NCI-H2107 (cell line): ENCODE measurements around the gene LINGO4.
"Not testable (repeated sequence)": the region's sequence is repeated elsewhere in the genome, so short reads cannot be mapped to it uniquely, and the experiment has no call there.

Experiments used
- DNase-seq: peaks from one replicate; lab custom pipeline; 2025; lab: John Stamatoyannopoulos, UW

LINGO4 gene

GRCh38 chr1:151780736-151781135, 24.5 kb downstream of the LINGO4 start:
- DNase-seq, result not testable (repeated sequence)

DNA sequence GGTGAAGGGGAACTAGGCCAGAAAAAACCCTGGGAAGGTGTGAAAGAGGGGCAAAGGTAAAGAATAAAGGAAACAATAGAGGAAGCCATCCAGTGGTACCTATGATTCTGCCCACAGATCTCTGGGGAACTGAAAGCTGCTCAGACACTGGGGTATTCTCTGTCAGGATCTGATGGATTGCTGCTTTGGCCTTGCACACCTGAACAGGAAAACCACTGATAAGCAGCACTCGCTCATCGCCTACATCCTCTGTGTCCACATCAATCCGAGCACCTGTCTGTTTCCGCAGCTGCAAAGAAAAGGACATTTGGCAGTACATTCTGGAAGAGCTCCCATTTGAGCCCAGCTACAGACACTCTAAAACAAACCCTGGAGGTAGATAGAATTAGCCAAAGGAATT, 25.4 kb downstream of the LINGO4 start:
- DNase-seq, result no peak

DNA sequence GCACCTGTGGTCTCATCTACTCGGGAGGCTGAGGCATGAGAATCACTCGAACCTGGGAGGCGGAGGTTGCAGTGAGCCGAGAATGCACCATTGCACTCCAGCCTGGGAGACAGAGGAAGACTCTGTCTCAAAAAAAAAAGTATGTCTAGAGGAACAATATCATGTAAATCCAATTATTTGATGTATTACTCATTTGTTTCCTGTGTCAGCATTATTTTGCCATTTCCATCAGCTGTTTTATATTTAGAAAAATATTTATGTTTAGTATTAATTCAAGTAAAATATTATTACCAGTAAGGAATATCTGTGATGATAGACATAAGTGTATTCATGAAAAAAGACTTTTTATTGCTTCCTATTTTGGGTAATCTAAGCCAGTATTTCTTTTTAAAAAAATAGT, 27.9 kb downstream of the LINGO4 start:
- no peak for DNase-seq

DNA sequence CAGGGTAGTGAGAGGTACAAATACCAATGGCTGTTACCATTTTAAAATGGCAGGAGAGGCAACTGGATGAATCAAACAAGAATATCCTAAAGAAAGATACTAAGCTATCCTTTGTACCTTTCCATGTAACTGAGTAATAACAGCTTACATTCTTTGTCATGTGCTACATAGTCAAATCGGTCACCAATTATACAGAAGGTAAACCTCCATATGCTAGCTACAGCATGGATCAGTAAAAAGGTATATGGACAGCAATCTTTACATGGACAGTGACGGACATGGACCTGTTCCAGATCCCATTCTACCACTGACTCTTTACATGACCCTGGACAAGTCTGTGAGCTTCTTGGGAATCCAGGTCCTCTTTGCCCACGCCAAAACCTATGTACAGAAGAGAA, 28.6 kb downstream of the LINGO4 start:
- DNase-seq, result no peak

DNA sequence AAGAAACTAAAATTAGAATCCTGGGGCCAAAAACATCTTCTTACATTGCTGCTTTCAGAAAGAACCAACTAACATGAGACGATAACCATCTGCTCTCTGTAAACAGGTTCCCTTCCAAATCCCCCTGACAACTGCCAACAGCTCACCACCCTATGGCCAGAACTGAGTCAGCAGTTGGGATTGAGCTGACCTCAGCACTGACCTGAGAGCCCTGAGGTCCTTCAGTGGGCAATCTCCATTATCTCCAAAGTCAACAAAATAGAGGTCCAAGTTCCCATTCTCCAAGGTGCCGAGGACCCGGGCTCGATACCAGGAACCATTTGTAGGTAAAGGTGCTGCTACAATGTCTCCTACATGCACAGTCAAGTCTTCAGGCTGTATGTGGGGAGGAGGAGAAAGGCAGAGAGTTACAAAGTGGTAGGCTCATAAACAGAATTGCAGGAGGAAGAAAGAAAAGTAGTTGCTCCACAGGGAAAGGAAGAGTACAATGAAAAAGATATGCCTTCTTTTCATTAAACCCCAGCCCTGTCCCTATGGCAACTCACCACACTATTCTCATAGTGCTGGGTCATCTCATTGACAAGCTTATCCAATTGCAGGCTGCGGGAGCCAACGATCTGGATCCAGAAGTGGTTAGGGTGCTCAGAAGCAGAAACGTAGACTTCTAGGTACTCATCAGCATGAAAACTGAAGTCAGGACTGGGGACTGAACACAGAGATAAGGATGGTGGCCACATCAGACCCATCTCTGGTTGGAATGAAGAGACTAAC, 29.1 kb downstream of the LINGO4 start:
- no peak for DNase-seq

GRCh38 chr1:151774256-151774922, 30.8 kb downstream of the LINGO4 start:
- no peak for DNase-seq

GRCh38 chr1:151773702-151774101, 31.5 kb downstream of the LINGO4 start:
- DNase-seq, result no peak

DNA sequence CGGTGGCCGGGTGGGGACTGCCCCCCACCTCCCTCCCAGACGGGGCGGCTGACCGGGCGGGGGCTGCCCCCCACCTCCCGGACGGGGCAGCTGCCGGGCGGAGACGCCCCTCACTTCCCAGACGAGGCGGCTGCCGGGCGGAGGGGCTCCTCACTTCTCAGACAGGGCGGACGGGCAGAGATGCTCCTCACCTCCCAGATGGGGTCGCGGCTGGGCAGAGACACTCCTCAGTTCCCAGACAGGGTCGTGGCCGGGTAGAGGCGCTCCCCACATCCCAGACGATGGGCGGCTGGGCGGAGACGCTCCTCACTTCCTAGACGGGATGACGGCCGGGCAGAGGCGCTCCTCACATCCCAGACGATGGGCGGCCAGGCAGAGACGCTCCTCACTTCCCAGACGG, 35.9 kb downstream of the LINGO4 start:
- not testable (repeated sequence) for DNase-seq

- DNase-seq, result not testable (repeated sequence)
Measured at GRCh38 chr1:151768351-151769066, 36.7 kb downstream of the LINGO4 start.

DNA sequence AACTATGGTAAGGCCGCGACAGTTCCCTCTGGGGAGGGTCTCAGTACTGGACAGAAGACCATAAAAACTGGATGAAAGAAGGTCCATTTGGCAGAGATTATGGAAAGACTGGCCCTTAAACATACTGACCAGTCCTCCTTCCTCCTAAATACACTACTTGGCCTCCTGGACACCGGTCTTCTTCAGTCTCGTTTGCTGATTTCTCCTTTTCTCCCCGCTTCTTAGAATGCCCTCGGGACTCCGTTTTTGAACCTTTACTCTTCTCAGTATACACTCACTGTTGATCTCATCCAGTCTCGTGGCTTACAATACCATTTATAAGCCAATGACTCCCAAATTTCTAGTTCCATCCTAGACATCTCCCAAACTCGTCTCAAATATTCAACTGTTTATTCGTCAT, 41.2 kb downstream of the LINGO4 start:
- no peak for DNase-seq

DNA sequence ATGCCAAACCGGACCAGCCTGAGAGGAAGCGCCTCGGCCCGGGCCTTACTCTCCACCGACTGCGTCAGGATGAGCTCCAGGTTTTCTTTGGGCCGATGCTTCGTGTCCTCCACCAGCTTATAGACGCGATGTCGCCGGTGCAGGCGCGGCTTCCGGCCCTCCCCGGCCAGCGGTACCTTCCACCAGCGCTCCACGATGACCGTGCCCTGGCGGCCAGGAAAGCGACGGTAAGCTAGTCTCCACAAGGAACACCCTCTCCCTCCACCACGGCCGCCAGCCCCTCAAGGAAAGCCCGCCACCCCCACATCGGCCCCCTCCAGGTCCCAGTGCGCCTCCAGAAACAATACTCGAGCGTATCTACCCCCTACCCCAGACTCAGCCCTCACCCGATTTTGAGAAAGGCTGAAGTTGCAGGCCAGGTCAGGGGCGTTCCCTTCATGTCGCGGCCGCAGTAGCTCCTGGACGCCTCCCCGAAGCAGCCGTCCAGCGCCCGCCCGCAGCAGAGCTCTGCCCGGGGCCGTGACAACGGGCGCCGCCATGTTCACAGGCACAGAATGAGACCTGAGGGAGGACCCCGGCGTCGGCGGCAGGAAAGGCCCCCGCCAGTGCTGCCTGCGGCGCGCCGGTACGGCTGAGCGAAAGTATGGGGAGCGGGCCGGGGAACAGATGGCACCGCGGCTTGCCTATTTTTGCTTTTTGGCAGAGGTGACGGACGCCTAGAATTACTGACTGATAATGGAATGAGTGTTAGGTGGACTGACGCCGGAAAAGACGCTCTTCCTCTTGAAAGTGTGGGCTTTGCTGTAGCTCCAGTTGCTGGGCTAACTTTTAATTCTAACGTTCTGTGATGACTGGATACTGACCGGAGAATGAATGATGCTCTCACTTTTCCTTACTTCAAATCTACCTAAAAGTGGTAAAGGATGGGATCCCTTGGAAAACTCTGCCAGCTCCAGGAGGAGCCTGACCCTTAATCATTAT, 42.0 kb downstream of the LINGO4 start, which contains the start of gene MRPL9:
TSS of gene MRPL9 (minus strand) at position 556 of the 981 bp plus-strand sequence. CDS start at position 539, 17 bp downstream.
- peak; percentile 63 for DNase-seq

- DNase-seq, result no peak
Measured at GRCh38 chr1:151760597-151761385, 44.4 kb downstream of the LINGO4 start.

- no peak for DNase-seq
Measured at GRCh38 chr1:151759241-151759640, 46.0 kb downstream of the LINGO4 start.

DNA sequence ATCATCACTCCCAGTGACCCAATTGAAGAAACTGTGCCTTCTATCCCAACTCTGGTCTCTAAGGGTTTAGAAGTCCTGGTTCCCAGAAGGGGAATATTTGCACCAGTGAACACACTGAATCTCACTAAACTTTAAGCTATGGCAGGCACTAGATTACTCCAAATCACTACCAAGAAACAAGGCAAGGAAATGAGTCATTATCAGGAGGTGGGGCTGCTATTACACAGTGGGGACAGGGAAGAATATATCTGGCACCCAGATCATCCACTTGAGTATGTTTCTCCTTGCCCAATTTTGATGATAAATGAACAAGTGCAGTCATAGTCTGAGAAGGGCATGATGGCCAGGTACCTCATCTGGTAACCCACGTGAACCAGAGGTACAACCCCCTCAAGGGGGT, 48.9 kb downstream of the LINGO4 start:
- no peak for DNase-seq
